Measurements from ENCODE around the gene C8G.

Gene C8G

DNA sequence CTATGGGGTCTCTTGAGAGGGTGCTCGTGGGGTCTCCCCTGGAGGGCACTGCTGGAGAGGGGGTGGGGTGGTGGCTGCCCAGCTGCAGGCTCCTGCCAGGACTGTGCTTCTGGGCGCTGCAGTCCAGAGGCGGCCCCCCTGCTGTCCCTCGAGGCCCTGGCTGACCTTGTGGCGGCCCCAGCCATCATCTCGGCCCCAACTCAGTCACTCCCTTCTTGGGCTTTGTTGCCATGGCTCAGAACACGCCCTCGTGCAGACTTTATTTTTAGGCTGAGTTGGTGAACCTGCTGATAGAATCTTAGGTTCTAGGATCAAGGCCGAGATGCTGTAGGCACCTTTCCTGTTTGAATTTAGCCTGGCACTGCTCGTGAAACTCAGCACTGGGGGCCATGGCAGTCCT lies 23.3 kb upstream of the C8G start:
- H3K27ac ChIP-seq (ENCODE audit: low read depth, low read length), result no peak overlapping the region

GRCh38 chr9:136922540-136922939 lies 22.5 kb upstream of the C8G start:
- Histone ChIP-seq H3K9me3 (ENCODE audit: control insufficient read depth, insufficient read depth, low read length) (no peaks in the 10 kb centered on the region), H3K9ac (ENCODE audit: low read depth, low read length) (no peak overlapping the region), H3K36me3 (ENCODE audit: control insufficient read depth, insufficient read depth, low read length) (peaks cover 73% of the 10 kb centered on the region), H3K4me1 (ENCODE audit: control insufficient read depth, insufficient read depth, low read length) (no peaks in the 10 kb centered on the region), H3K27ac (ENCODE audit: low read depth, low read length) (no peak overlapping the region), H3K4me3 (ENCODE audit: low read depth, low read length) (no peak overlapping the region), H3K27me3 (ENCODE audit: control insufficient read depth, insufficient read depth, low read length) (no peaks in the 10 kb centered on the region)

More for the DNA sequence above, 23.3 kb upstream of the C8G start:
- Histone ChIP-seq H3K4me3 (ENCODE audit: low read depth, low read length) (no peak overlapping the region), H3K4me1 (ENCODE audit: control insufficient read depth, insufficient read depth, low read length) (no peaks in the 10 kb centered on the region), H3K9ac (ENCODE audit: low read depth, low read length) (no peak overlapping the region), H3K9me3 (ENCODE audit: control insufficient read depth, insufficient read depth, low read length) (no peaks in the 10 kb centered on the region), H3K27me3 (ENCODE audit: control insufficient read depth, insufficient read depth, low read length) (no peaks in the 10 kb centered on the region), H3K36me3 (ENCODE audit: control insufficient read depth, insufficient read depth, low read length) (peaks cover 73% of the 10 kb centered on the region)

DNA sequence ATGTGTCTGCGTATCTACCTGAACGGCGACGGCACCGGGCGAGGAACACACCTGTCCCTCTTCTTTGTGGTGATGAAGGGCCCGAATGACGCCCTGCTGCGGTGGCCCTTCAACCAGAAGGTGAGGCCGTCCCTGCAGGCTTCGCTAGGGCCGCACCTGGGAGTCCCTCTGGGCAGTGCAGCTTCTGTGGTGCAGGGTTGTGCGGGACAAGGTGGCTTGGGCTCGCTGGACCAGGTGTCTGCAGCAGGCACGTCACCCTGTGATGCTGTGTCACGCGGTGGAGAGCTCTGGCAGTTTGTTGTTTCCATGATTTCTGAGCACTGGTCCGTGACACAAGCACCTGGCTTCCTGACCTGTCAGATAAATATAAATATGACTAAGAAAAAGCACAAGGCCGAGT lies 21.2 kb upstream of the C8G start:
- H3K36me3 ChIP-seq (ENCODE audit: control insufficient read depth, insufficient read depth, low read length), result peaks cover 83% of the 10 kb centered on the region
- H3K27me3 ChIP-seq (ENCODE audit: control insufficient read depth, insufficient read depth, low read length), result no peaks in the 10 kb centered on the region
- no peaks in the 10 kb centered on the region for H3K4me1 ChIP-seq (ENCODE audit: control insufficient read depth, insufficient read depth, low read length)
- no peaks in the 10 kb centered on the region for H3K9me3 ChIP-seq (ENCODE audit: control insufficient read depth, insufficient read depth, low read length)
- no peak overlapping the region for H3K4me3 ChIP-seq (ENCODE audit: low read depth, low read length)
- H3K27ac ChIP-seq (ENCODE audit: low read depth, low read length), result no peak overlapping the region
- H3K9ac ChIP-seq (ENCODE audit: low read depth, low read length), result no peak overlapping the region

- Histone ChIP-seq H3K9ac (ENCODE audit: low read depth, low read length) (no peak overlapping the region), H3K4me3 (ENCODE audit: low read depth, low read length) (no peak overlapping the region), H3K27ac (ENCODE audit: low read depth, low read length) (no peak overlapping the region), H3K27me3 (ENCODE audit: control insufficient read depth, insufficient read depth, low read length) (no peaks in the 10 kb centered on the region), H3K36me3 (ENCODE audit: control insufficient read depth, insufficient read depth, low read length) (peaks cover 74% of the 10 kb centered on the region), H3K4me1 (ENCODE audit: control insufficient read depth, insufficient read depth, low read length) (no peaks in the 10 kb centered on the region), H3K9me3 (ENCODE audit: control insufficient read depth, insufficient read depth, low read length) (no peaks in the 10 kb centered on the region)
Measured at GRCh38 chr9:136925414-136926153, 19.5 kb upstream of the C8G start.

- Histone ChIP-seq H3K27me3 (ENCODE audit: control insufficient read depth, insufficient read depth, low read length) (no peaks in the 10 kb centered on the region), H3K4me3 (ENCODE audit: low read depth, low read length) (no peak overlapping the region), H3K36me3 (ENCODE audit: control insufficient read depth, insufficient read depth, low read length) (peaks cover 68% of the 10 kb centered on the region), H3K9ac (ENCODE audit: low read depth, low read length) (no peak overlapping the region), H3K9me3 (ENCODE audit: control insufficient read depth, insufficient read depth, low read length) (no peaks in the 10 kb centered on the region), H3K4me1 (ENCODE audit: control insufficient read depth, insufficient read depth, low read length) (no peaks in the 10 kb centered on the region), H3K27ac (ENCODE audit: low read depth, low read length) (no peak overlapping the region)
Measured at GRCh38 chr9:136926154-136926704, 18.8 kb upstream of the C8G start.

DNA sequence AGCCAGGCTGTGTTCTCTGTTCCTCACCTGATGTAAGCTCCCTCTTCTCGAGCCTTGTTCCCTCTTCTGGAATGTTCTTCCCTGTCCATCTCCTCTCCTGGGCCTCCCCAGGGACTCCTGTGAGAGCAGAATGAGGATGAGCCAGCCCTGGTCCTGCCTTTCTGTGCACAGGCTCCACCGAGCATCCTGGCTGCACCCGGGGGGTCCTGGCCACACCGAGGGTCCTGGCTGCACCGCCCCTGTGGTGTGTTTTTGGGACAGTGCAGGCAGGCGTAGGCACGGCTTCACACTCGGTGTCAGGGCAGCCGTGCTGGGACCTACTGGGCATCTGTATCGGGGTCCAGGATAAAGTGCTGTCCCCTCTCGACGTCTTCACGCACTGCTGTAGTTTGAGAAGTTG lies 18.3 kb upstream of the C8G start:
- Histone ChIP-seq H3K36me3 (ENCODE audit: control insufficient read depth, insufficient read depth, low read length) (peaks cover 64% of the 10 kb centered on the region), H3K9ac (ENCODE audit: low read depth, low read length) (no peak overlapping the region), H3K4me3 (ENCODE audit: low read depth, low read length) (no peak overlapping the region), H3K4me1 (ENCODE audit: control insufficient read depth, insufficient read depth, low read length) (no peaks in the 10 kb centered on the region), H3K27me3 (ENCODE audit: control insufficient read depth, insufficient read depth, low read length) (no peaks in the 10 kb centered on the region), H3K9me3 (ENCODE audit: control insufficient read depth, insufficient read depth, low read length) (no peaks in the 10 kb centered on the region), H3K27ac (ENCODE audit: low read depth, low read length) (no peak overlapping the region)

DNA sequence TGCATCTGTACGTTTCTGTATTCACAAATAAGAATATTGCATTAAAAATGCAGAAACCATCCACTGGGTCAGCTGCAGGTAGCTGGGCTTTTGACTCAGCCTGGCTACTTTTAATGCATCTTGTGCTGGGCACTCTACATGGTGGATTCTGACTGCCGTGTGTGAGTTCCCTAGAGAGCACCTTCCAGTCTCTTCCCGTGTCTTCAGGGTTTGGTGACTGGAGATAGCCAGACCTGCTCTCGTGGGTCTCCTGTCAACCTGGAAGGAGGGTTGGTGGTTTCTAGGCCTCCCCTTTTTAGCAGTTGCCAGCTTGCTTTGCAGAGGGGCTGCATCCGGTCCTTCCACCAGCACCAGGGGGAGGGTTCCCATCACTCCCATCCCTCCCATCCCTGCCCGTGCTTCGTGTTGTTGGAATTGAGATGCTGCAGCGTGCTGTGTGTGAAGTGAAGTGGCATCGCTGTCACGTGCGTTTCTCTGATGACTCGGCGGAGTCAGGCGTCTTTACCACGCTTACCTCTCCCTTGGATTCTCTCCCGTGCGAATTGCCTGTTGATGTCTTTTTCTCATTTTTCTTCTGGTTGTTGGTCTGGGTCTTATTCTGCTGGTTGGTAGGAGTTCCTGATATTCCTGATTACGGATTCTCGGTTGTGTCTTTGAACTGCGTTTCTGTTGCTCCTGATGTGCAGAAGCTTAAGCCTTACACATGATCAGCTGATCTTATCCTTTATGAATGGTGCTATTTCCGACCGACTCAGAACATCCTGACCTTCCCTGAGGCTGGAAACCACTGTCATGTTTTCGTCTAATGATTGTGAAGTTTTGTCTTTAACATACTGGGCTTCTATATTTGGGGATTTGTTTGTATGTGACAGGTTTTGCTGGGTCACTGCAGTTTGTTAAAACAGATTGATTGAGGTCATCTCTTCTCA lies 17.4 kb upstream of the C8G start:
- Histone ChIP-seq H3K36me3 (ENCODE audit: control insufficient read depth, insufficient read depth, low read length) (peaks cover 58% of the 10 kb centered on the region), H3K4me3 (ENCODE audit: low read depth, low read length) (no peak overlapping the region)

GRCh38 chr9:136928591-136928990 lies 16.5 kb upstream of the C8G start:
- peaks cover under 1% of the 10 kb centered on the region; the same call in 1 of the 2 replicates for H3K4me1 ChIP-seq (ENCODE audit: control insufficient read depth, insufficient read depth, low read length)
- H3K36me3 ChIP-seq (ENCODE audit: control insufficient read depth, insufficient read depth, low read length), result peaks cover 55% of the 10 kb centered on the region
- H3K9me3 ChIP-seq (ENCODE audit: control insufficient read depth, insufficient read depth, low read length), result no peaks in the 10 kb centered on the region
- no peak overlapping the region for H3K4me3 ChIP-seq (ENCODE audit: low read depth, low read length)
- no peaks in the 10 kb centered on the region for H3K27me3 ChIP-seq (ENCODE audit: control insufficient read depth, insufficient read depth, low read length)
- H3K9ac ChIP-seq (ENCODE audit: low read depth, low read length), result no peak overlapping the region
- no peak overlapping the region for H3K27ac ChIP-seq (ENCODE audit: low read depth, low read length)

More for the DNA sequence above, 17.4 kb upstream of the C8G start:
- H3K9ac ChIP-seq (ENCODE audit: low read depth, low read length), result no peak overlapping the region
- no peaks in the 10 kb centered on the region for H3K4me1 ChIP-seq (ENCODE audit: control insufficient read depth, insufficient read depth, low read length)
- no peaks in the 10 kb centered on the region for H3K9me3 ChIP-seq (ENCODE audit: control insufficient read depth, insufficient read depth, low read length)
- no peak overlapping the region for H3K27ac ChIP-seq (ENCODE audit: low read depth, low read length)
- no peaks in the 10 kb centered on the region for H3K27me3 ChIP-seq (ENCODE audit: control insufficient read depth, insufficient read depth, low read length)

- Histone ChIP-seq H3K9ac (ENCODE audit: low read depth, low read length) (no peak overlapping the region), H3K4me1 (ENCODE audit: control insufficient read depth, insufficient read depth, low read length) (peaks cover 5% of the 10 kb centered on the region; the same call in 1 of the 2 replicates), H3K36me3 (ENCODE audit: control insufficient read depth, insufficient read depth, low read length) (peaks cover 44% of the 10 kb centered on the region), H3K9me3 (ENCODE audit: control insufficient read depth, insufficient read depth, low read length) (no peaks in the 10 kb centered on the region), H3K27ac (ENCODE audit: low read depth, low read length) (no peak overlapping the region), H3K27me3 (ENCODE audit: control insufficient read depth, insufficient read depth, low read length) (no peaks in the 10 kb centered on the region), H3K4me3 (ENCODE audit: low read depth, low read length) (no peak overlapping the region)
Measured at GRCh38 chr9:136930014-136930413, 15.0 kb upstream of the C8G start.

GRCh38 chr9:136931611-136932130 lies 13.4 kb upstream of the C8G start:
- H3K9ac ChIP-seq (ENCODE audit: low read depth, low read length), result no peak overlapping the region
- no peak overlapping the region for H3K27ac ChIP-seq (ENCODE audit: low read depth, low read length)
- no peaks in the 10 kb centered on the region for H3K9me3 ChIP-seq (ENCODE audit: control insufficient read depth, insufficient read depth, low read length)
- peaks cover 5% of the 10 kb centered on the region; the same call in 1 of the 2 replicates for H3K4me1 ChIP-seq (ENCODE audit: control insufficient read depth, insufficient read depth, low read length)
- no peaks in the 10 kb centered on the region for H3K27me3 ChIP-seq (ENCODE audit: control insufficient read depth, insufficient read depth, low read length)
- H3K4me3 ChIP-seq (ENCODE audit: low read depth, low read length), result no peak overlapping the region
- peaks cover 29% of the 10 kb centered on the region for H3K36me3 ChIP-seq (ENCODE audit: control insufficient read depth, insufficient read depth, low read length)
